ENCODE data around the gene SYPL1.
"Not testable (repeated sequence)": the region's sequence is repeated elsewhere in the genome, so short reads cannot be mapped to it uniquely, and the experiment has no call there.

SYPL1 gene

DNA sequence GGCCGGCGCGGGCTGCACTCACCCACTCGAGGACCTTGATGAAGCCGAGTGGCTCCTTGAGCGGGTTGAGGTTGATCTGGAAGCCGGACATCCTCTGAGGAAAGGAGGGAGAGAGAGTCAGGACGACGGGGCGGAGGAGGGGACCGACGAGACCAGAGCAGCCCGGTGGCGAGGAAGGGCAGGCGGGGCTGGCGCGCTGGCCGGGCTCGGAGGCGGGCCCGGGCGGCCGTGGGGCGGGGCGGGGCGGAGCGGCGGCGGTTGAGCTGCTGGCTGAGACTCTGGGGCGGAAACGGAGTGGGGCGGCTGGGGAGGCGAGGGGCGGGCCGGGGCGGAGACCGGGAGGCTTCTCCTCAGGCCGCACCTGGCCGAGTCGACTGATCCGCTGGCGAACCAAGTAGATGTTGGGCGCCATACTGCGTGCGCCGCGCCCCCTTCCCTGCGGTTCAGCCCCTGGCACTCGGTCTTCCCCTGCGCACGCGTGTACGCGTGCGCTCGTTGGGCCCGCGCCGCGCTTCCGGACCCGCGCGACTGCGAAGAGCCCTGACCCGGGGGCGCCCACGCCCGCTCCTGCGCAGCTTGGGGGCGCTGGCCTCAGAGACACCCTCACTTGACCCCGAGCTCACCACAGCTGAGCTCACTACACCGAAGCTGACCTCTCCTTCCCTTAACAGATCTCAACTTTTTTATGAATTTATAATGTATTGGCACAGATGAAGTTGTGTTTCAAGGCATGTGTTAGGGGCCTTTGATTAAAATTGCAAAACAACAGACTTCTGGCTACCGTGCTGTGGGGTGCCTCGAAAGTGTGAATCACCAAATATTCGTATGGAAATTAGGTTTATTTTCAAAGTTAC lies at the start of gene SYPL1:
Gene SYPL1, minus strand, starts transcription at position 195 of the 854 bp plus-strand sequence. Its CDS starts 104 bp downstream, at position 91.
- peak within 1 kb of the TSS; percentile 91 for H3K27ac ChIP-seq

GRCh38 chr7:106155027-106155426 lies 42.9 kb upstream of the SYPL1 start:
- DNase-seq (ENCODE audit: low read depth, low spot score): no peak
- no peak overlapping the region for H3K27ac ChIP-seq

More for the DNA sequence above, at the start of gene SYPL1:
- peak; percentile 66 for DNase-seq (ENCODE audit: low read depth, low spot score)

DNA sequence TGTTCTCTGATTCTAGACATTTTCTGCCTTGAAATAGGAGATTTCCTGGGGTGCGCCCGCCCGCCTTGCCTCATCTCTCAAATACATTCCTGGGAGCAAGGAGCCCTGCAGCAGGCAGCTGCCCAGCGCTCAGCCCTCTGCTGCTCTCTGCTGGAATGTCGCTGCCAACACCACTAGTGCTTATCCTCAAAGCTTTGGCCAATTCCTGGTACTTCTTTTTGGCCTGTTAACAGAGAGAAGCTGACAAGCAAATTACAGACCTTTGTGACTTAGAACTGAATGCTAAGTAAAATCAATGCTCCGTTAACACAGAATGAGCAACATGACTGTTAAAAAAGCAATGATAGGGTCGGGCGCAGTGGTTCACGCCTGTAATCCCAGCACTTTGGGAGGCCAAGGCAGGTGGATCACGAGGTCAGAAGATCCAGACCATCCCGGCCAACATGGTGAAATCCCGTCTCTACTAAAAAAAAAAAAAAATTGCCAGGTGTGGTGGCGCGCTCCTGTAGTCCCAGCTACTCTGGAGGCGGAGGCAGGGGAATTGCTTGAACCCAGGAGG lies 41.9 kb upstream of the SYPL1 start:
- H3K27ac ChIP-seq: no peak overlapping the region
- DNase-seq (ENCODE audit: low read depth, low spot score): no peak

DNA sequence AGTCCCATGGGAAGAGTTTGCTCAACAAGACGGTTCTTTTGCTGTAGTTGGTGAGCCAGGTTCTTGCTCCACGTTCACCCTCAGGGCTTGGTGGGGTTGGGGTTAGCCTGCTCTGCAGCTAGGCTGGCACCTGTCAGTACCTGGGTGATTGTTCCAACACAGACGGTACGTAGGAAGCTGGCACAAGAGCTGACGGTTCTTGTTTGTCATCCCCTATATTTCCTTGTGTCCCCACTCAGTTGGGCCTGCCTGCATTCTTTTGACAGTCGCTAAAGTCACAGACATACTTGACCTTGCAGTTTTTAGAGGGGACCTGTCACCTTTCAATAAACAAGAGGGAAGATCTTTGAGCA lies 40.2 kb upstream of the SYPL1 start:
- no peak overlapping the region for H3K27ac ChIP-seq
- no peak for DNase-seq (ENCODE audit: low read depth, low spot score)

DNA sequence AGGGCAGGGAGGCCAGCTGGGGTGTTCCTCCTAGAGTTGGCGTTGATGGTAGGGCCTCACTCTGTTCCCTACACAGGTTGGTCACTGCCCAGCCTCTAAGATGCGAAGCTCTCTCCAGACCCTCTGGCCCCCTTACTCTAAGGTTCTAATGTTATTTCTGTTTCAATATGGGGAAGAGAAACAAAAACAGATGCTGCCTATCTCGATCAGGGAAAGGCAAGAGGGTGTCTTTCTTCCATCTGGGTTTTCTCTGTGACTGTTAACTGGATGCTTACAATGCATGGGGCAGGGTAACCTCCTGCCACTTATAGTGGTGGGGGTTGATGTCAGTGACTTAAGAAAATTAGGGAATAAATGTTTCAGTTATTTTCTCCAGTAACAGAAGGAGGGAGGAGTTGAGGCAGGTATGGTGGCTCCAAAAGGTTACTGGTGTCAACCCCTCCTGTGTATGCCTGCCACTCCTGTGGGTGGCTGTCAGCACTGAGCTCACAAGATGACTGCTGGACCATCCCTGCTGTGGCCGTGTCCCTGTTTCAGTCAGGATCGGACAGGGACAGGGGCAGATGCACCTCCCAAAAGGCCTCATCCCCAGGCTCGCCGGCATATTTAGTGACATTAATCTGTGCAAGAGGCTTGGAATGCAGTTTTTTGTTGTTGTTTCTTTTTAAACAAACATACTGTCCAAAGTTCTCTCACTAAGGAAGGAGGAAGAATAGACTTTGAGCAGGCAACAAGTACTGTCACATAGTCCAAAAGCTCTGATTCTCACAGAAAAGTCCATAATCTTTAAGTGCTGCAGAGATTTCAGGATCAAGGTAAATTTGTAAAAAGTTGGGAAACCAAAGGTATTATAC lies 39.6 kb upstream of the SYPL1 start:
- no peak for DNase-seq (ENCODE audit: low read depth, low spot score)
- H3K27ac ChIP-seq: no peak overlapping the region

DNA sequence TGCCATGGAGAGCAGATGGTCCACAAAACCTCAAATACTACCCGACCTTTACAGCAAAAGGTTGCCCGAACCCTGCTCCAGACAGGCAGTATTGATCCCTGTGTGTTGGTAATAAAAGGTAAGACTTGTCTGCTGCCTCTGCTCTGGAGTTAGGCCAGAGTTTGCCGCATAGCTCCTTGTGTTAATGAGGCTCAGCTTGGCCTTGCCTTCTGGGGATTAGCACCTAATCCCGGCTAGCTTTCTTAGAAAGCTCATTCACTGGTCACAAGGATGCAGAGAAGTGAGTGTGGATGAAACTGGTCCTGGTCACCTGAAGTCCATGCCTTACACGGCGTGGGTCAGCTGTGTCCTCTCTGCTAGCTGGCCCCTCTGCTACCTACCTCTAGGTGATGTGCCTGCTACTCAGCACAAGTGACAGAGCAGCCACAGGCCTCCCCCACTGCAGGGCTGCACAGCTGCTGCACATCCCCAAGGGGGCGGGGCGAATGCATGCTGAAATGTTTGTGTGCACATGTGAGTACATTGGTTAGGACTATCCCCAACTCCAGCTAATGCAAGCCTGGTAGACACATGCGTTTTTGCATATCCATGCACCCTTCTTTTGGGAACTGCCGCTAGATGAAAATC lies 31.7 kb upstream of the SYPL1 start:
- no peak for DNase-seq (ENCODE audit: low read depth, low spot score)
- H3K27ac ChIP-seq: no peak overlapping the region

DNA sequence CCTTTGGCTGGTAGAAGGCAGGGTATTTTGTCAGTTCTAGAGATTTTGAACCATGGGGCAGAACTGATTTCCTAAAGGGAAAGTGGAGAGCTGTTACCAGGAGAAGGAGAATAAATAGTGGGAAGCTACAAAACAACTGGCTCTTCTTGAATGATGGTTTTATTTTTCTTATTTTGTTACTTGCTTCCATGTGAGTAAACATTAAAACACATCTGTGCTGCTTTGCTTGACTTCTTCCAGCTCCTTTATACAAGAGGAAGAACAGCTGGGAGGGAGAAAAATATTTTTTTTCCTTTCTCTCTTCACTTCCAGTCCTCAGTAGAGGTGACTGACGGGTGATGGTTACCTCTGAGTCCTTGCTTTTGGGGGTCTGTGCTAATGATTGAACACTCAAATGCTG lies 30.0 kb upstream of the SYPL1 start:
- DNase-seq (ENCODE audit: low read depth, low spot score): no peak
- no peak overlapping the region for H3K27ac ChIP-seq

GRCh38 chr7:106140406-106141173 lies 28.5 kb upstream of the SYPL1 start:
- H3K27ac ChIP-seq: no peak overlapping the region
- DNase-seq (ENCODE audit: low read depth, low spot score): no peak

GRCh38 chr7:106139265-106140251 lies 27.4 kb upstream of the SYPL1 start:
- no peak overlapping the region for H3K27ac ChIP-seq
- DNase-seq (ENCODE audit: low read depth, low spot score): no peak

DNA sequence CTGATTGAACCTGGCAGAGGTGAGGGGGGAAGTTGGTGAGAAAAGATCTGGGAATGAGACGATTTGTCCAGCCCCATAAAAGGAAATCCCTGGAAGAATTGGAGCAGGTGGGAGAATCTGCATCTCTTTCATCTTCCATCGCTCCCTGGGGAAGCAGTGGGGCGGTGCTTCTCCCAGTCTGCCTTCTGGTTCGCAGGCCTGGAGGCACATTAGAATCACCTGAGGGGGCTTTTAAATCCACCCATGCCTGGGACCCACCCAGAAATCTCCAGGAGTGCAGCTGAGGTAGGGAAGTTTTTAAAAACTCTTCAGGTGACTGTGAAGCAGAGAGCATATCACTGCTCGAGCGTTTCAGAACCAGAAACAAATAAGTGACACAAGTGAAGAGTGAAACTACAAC lies 26.7 kb upstream of the SYPL1 start:
- DNase-seq (ENCODE audit: low read depth, low spot score): no peak
- H3K27ac ChIP-seq: no peak overlapping the region

- DNase-seq (ENCODE audit: low read depth, low spot score); H3K27ac ChIP-seq: not testable (repeated sequence)
Observed at GRCh38 chr7:106138181-106138580, 26.1 kb upstream of the SYPL1 start.

DNA sequence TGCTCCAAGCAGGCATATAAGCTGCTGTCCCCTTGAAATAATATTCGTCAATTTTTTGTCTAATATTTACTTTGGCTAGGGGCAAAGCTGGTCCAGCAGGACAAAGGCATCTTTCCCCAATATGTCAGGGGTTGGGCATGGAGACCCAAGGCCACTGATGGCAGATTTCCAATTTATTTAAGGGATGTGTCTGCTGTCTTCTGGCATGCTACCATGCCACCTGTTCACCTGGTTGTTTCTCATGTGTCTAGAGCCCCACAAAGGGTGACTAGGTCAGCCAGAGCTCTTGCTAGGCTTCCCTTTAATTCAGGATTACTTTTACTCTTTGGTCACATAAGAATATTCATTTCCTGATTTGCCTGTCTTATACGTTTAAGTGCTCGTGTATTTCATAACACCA lies 22.1 kb upstream of the SYPL1 start:
- H3K27ac ChIP-seq: no peak overlapping the region
- no peak for DNase-seq (ENCODE audit: low read depth, low spot score)

DNA sequence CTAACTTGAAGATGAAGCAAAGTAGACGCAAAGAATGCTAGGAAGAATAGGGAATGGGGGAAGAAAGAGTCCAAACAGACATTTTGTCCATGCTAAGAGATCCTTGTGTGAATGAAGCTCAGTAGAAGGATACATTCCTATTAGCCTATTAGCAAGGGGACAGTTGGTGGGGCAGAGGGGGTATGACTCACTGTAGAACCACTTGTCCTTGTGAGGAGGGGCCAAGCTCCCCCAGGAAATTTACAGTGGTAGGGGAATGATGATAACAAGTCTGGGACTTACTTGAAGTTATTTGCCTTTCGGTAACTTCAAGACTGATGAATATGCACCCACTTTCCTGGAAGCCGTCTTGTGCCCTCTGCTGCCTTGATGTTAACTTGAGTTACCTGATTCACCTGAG lies 17.2 kb upstream of the SYPL1 start:
- H3K27ac ChIP-seq: no peak overlapping the region
- DNase-seq (ENCODE audit: low read depth, low spot score): no peak

GRCh38 chr7:106128836-106129235 lies 16.7 kb upstream of the SYPL1 start:
- DNase-seq (ENCODE audit: low read depth, low spot score): no peak

DNA sequence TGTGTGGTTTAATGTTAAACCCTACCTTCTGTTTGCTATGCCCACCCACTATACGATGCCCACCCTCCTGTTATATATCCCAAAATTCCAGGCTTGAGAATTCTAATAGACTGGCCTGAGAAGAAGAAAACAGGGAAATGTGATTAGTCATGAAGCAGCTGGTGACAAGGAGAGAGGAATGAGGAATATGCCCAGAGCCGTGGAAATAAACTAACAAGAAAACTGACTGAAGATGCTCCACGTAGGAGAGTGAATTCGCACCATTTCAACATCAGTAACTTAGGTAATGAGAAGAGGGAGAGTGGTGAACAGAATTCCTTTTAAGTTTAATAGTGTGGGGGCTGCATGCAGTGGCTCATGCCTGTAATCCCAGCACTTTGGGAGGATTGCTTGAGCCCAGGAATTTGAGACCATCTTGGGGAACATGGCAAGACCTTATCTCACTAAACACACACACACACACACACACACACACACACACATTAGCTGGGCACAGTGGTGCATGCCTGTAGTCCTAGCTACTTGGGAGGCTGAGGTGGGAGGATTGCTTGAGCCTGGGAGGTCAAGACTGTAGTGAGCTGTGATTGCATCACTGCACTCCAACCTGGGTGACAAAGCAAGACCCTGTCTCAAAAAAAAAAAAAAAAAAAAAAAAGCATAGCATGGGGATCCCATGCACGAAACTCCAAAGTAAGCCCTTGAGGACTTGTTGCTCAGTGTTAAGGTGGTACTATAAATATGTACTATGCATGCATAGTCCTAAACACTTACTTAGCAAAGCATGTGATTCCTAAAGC lies 16.1 kb upstream of the SYPL1 start:
- DNase-seq (ENCODE audit: low read depth, low spot score): no peak

More at GRCh38 chr7:106128836-106129235, 16.7 kb upstream of the SYPL1 start:
- H3K27ac ChIP-seq: no peak overlapping the region

DNA sequence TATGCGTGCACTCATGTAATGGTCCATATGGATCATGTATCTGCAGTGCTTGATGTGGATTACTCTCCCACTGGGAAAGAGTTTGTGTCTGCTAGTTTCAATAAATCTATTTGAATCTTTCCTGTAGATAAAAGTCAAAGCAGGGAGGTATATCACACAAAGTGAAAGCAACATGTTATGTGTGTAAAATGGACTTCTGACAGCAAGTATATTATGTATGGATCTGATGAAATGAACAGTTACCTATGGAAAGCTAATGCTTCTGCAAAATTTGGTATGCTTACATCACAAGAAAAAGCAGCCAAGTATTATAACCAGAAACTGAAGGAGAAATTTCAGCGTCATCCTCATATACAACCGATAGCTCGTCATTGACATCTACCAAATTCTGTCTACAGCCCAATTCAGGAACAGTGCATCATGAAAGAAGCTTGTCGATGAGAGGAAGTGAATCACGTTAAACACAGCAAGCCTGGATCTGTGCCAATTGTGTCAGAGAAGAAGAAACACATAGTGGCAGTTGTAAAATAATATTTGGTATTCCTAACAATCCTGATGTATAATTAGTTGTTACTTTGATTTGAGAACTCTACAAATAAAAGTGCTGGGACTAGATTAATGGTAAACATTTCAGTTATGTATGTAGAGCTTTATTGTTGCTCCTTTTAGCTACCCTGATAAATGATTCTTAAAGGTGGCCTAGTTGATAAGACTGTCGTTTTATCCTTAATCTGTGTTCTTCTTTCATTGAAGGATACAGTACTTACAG lies 14.2 kb upstream of the SYPL1 start:
- DNase-seq (ENCODE audit: low read depth, low spot score): no peak
- H3K27ac ChIP-seq: no peak overlapping the region

More for the DNA sequence above, 16.1 kb upstream of the SYPL1 start:
- H3K27ac ChIP-seq: no peak overlapping the region

DNA sequence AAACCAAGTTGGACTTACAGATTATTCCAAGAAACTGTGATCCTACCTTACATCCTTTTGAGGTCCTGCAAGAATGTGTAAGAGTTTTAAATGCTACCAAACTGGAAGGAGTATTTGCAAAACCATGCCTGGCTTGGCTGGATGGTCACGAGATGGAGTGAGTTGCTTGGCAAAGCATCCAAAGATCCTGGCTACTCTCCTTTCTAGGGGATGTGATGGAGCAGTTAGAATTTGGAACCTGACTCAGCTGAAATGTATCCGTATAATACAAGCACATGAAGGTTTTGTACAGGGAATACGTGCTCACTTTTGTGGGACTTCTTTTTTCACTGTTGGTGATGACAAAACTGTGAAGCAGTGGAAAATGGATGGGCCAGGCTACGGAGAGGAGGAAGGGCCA lies 13.3 kb upstream of the SYPL1 start:
- no peak for DNase-seq (ENCODE audit: low read depth, low spot score)
- H3K27ac ChIP-seq: no peak overlapping the region
